Sigmoid colon (tissue), 7 donors: ENCODE measurements around the gene CDC42EP2. TPM values are rescaled to one million over a fixed set of nuclear protein-coding genes. Genes with fewer than 3 reads are reported as not detected.

Experiments
- DNase-seq: peaks from one replicate; pipeline ENCODE4 v3.0.0-alpha.2; 2019
- H3K27ac ChIP-seq, 4 donors: fragments of 200-600 bp; sonication (generic); one replicate each; pipeline ENCODE4 v1.5.1; 2016 to 2019; ENCODE audit warnings: mild to moderate bottlenecking in 1 of 4
- H3K27me3 ChIP-seq, 3 donors: fragments of 200-600 bp; sonication (generic); one replicate each; pipeline ENCODE4 v1.5.1; 2019; ENCODE audit warnings: mild to moderate bottlenecking in 1 of 3
- H3K36me3 ChIP-seq, 4 donors: fragments of 200-600 bp; sonication (generic); one replicate each; pipeline ENCODE4 v1.5.1; 2016 to 2019
- H3K4me1 ChIP-seq, 4 donors: fragments of 200-600 bp; sonication (generic); one replicate each; pipeline ENCODE4 v1.5.1; 2017 to 2019
- H3K4me3 ChIP-seq, 4 donors: fragments of 200-600 bp; sonication (generic); one replicate each; pipeline ENCODE4 v1.5.1; 2017 to 2019; ENCODE audit warnings: mild to moderate bottlenecking in 2 of 4, moderate library complexity in 1 of 4
- H3K9me3 ChIP-seq, 4 donors: fragments of 200-600 bp in 3 of 4; sonication (generic) in 3 of 4; one replicate each; pipeline versions ENCODE4 v1.5.1 to v1.6.1; 2013 to 2019
- CTCF ChIP-seq, 4 experiments: fragments of 450-650 bp in 3 of 4; fragments of 200-600 bp in 1 of 4; IDR thresholded peaks; one replicate each; pipeline ENCODE4 v1.5.1; 2016 to 2019; ENCODE audit warnings: antibody characterized with exemption in 4 of 4, mild to moderate bottlenecking in 3 of 4, moderate library complexity in 2 of 4
- EP300 ChIP-seq, 4 donors: sonication (generic); formaldehyde crosslinking; IDR thresholded peaks; one replicate each; pipeline ENCODE4 v1.6.1; 2017; ENCODE audit warnings: antibody characterized with exemption in 4 of 4
- POLR2A ChIP-seq, 2 donors: fragments of 450-650 bp; IDR thresholded peaks; one replicate each; pipeline ENCODE4 v1.6.1; 2016; ENCODE audit warnings: antibody characterized with exemption in 2 of 2, mild to moderate bottlenecking in 2 of 2, moderate library complexity in 2 of 2
- POLR2AphosphoS5 ChIP-seq, 4 donors: sonication (generic); formaldehyde crosslinking; IDR thresholded peaks; one replicate each; pipeline ENCODE4 v1.6.1; 2017; ENCODE audit warnings: antibody characterized with exemption in 4 of 4
- WGBS, 2 donors: extraction: QIAGEN DNeasy Blood & Tissue Kit; methylation state at CpG; one replicate each; pipeline ENCODE4 v1.1.7; 2013; 5-methylcytosine and 5-hydroxymethylcytosine counted together
- intact Hi-C: fragments of 100-400 bp; cut with DNase I; formaldehyde crosslinking; loops from one replicate; pipeline ENCODE4 v1.15.1; 2023
- polyA plus RNA-seq, 3 donors: library from polyadenylated mRNA; stranded (reverse); fragments of 200-250 nt; gene quantifications; one replicate each; pipeline ENCODE4 v1.2.3, GENCODE V29; 2013
- total RNA-seq, 4 donors: library from RNA; depleted of rRNA; stranded (reverse); fragments of >200 nt; gene quantifications; one replicate each; pipeline ENCODE4 v1.1.0, GENCODE V29; 2016
- donor health status: healthy with polysubstance abuse.
- donor health status: Bipolar disorder and iron deficiency.
- donor health status: healthy.

Gene CDC42EP2
- total and polyA plus RNA-seq, 7 donors: 8.8 to 29.1 (median 14.4) TPM

GRCh38 chr11:65353376-65353775, 38.7 kb downstream of the CDC42EP2 start:
- Histone ChIP-seq H3K4me1 (peaks cover 0 to 27% (median 23%) of the 10 kb centered on the region in 4 donors), H3K36me3 (peaks cover 33 to 46% (median 36%) of the 10 kb centered on the region in 4 donors), H3K27ac (peak overlapping the region; percentile 72 to 79 (median 78)), H3K27me3 (peaks cover 0 to 17% (median 11%) of the 10 kb centered on the region in 3 donors), H3K9me3 (no peaks in the 10 kb centered on the region), H3K4me3 (no peak overlapping the region)
- no peak for DNase-seq
- TF ChIP-seq POLR2AphosphoS5 (IDR thresholded peaks at IDR 0.05): no peak
- no peak for TF ChIP-seq EP300 (IDR thresholded peaks at IDR 0.05)
- TF ChIP-seq POLR2A (IDR thresholded peaks at IDR 0.05): no peak
- no peak for TF ChIP-seq CTCF (IDR thresholded peaks at IDR 0.05)
- WGBS, 2 donors: 88 to 89% methylated on average over 7 of the region's 7 CpGs
- intact Hi-C loops: no loop called here

DNA sequence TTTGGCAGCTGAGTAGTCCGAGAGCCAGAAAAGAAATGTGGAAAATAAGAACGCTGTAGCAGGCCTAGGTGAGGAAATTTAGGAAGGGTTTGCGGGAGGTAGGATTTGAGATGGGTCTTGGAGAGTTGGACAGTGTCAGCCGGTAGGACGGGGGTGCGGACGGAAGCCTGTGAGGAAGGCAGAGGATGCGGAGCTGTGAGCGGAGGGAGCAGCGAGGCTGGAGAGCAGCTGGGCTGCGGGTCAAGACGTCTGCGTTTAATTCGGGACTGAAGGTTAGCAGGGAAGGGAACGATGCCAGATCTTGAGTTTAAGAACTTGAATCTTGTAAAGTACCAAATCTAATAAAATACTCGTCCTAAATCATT, 39.2 kb downstream of the CDC42EP2 start:
- Histone ChIP-seq H3K4me1 (peaks cover 0 to 27% (median 23%) of the 10 kb centered on the region in 4 donors), H3K36me3 (peaks cover 28 to 41% (median 31%) of the 10 kb centered on the region in 4 donors), H3K9me3 (no peaks in the 10 kb centered on the region), H3K4me3 (peak overlapping the region; percentile 37 to 79 (median 74)), H3K27ac (peak overlapping the region; percentile 72 to 79 (median 78)), H3K27me3 (peaks cover 0 to 17% (median 11%) of the 10 kb centered on the region in 3 donors)
- WGBS, 2 donors: 17 to 44% methylated on average over 16 of the region's 16 CpGs
- intact Hi-C loops: no loop called here
- no peak for TF ChIP-seq POLR2AphosphoS5 (IDR thresholded peaks at IDR 0.05)
- no peak for TF ChIP-seq CTCF (IDR thresholded peaks at IDR 0.05)
- no peak for TF ChIP-seq EP300 (IDR thresholded peaks at IDR 0.05)
- TF ChIP-seq POLR2A (IDR thresholded peaks at IDR 0.05): no peak
- no peak for DNase-seq

DNA sequence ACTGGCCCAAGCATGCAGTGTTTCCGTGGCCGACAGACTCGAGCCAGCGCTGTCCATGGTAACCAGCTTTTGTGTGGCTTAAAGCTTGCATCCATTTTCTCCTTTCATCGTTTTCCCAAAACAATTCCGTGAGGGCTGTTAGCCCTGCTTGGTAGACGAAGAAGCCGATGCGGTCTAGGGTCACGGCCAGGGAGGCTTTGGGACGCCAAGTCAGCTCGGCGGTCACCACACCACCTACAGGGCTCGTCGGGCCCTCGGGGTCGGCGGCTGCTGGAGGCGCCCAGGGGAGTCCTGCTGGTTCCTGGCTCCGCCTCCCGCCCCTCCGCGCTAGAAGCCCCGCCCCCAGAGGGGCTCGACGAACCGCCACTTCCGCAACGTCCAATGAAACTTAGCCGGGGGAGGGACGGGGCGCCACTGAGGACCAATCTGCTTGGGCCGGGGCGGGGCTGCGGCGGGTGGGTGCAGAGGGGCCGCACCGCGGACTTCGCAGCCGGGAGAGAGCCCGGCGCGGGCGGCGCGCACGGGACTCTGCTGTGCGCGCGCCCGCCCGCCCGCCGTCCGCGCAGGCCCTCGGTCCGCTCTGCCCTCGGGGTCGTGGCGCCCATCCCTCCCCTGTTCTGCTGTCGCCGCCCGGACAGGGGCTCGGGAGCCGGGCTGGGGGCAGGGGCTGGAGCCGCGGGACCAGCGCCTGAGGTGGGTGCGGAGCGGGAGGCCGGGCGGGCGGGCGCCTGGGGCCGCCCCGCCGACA, 39.8 kb downstream of the CDC42EP2 start, which contains the start of gene TIGD3:
Gene TIGD3 (plus strand): TSS at position 487 of the 748 bp plus-strand sequence. CDS start 1,058 bp downstream, outside the sequence.
- Histone ChIP-seq H3K27me3 (peaks cover 0 to 17% (median 11%) of the 10 kb centered on the region in 3 donors), H3K36me3 (peaks cover 22 to 35% (median 25%) of the 10 kb centered on the region in 4 donors), H3K27ac (peak within 1 kb of the TSS; percentile 72 to 79 (median 78)), H3K4me1 (peaks cover 0 to 27% (median 23%) of the 10 kb centered on the region in 4 donors), H3K4me3 (peak within 1 kb of the TSS; percentile 37 to 79 (median 74)), H3K9me3 (no peaks in the 10 kb centered on the region)
- DNase-seq: peak; percentile 99
- 1% methylated on average over 79 of the region's 79 CpGs for WGBS, 2 donors
- TF ChIP-seq POLR2A (IDR thresholded peaks at IDR 0.05): no peak
- TF ChIP-seq EP300 (IDR thresholded peaks at IDR 0.05): no peak
- TF ChIP-seq POLR2AphosphoS5 (IDR thresholded peaks at IDR 0.05): peak in 3 of 4 donors; percentile 43 to 64 (median 61)
- no peak for TF ChIP-seq CTCF (IDR thresholded peaks at IDR 0.05)
- intact Hi-C loops: loop anchor here (5.0 kb wide), 1 partner anchor 168 kb away; no protein-coding TSS in a partner anchor

DNA sequence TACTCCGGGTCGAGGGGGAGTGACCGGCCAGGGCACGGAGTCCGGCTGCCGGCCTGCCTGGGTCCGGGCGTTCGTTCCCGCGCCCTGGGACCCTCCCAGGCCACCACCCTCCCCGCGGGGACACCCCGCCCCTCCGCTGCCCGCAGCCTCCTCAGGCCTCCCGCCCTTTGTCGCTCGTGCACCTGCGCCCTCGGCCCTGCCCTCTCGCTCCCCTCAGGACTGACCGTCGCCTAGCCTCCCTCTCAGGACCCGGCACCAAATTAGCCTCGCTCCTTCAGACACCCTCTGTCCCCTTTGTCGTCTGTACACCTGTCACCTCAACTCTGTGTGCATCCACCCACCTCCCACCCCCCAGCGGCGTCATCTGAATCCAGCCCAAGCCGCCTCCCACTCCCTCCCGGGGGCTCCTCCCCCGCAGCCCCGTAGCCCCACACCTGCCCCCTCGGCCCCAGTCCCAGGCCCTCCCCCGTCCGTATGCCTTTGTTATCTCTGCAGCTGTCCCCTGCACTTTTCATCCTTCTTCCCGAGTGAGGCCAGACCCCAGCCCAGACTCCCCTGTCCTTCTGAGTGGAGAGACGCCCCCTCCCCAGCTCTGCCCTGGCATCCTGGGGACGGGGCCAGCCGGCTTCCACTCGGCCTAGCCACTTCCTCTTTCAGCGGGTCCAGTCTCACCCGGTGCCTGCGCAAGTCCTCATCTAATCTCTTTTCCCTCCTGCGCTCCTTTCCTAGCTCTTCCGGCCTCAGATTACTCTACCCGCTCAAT, 40.5 kb downstream of the CDC42EP2 start:
- Histone ChIP-seq H3K9me3 (no peaks in the 10 kb centered on the region), H3K27ac (peak overlapping the region; percentile 55 to 79 (median 75)), H3K4me3 (peak overlapping the region; percentile 30 to 79 (median 74)), H3K4me1 (peaks cover 0 to 27% (median 23%) of the 10 kb centered on the region in 4 donors), H3K27me3 (peaks cover 0 to 17% (median 11%) of the 10 kb centered on the region in 3 donors), H3K36me3 (peaks cover 17 to 27% (median 21%) of the 10 kb centered on the region in 4 donors)
- TF ChIP-seq POLR2A (IDR thresholded peaks at IDR 0.05): no peak
- no peak for TF ChIP-seq POLR2AphosphoS5 (IDR thresholded peaks at IDR 0.05)
- TF ChIP-seq EP300 (IDR thresholded peaks at IDR 0.05): no peak
- TF ChIP-seq CTCF (IDR thresholded peaks at IDR 0.05): no peak
- 2% methylated on average over 47 of the region's 47 CpGs for WGBS, 2 donors
- peak; percentile 74 for DNase-seq
- intact Hi-C loops: loop anchor here (5.0 kb wide), 1 partner anchor 167 kb away; no protein-coding TSS in a partner anchor
